Islet precursor cell (in vitro differentiated cells): ENCODE data around the gene ELMOD3.
A peak's percentile ranks its signal among the peaks of the same experiment; 100 is the strongest.
"Not testable (repeated sequence)": the region's sequence is repeated elsewhere in the genome, so short reads cannot be mapped to it uniquely, and the experiment has no call there.

ENCODE experiments used
- DNase-seq: peaks from one replicate; pipeline ENCODE4 v3.0.0-alpha.2; 2018

ELMOD3 gene

GRCh38 chr2:85354286-85355072 is at the start of gene ELMOD3, which contains the start of gene RETSAT:
ELMOD3 (plus strand) TSS chr2:85354769; CDS start chr2:85357199, 2,430 bp downstream.
RETSAT (minus strand) TSS chr2:85354528; CDS start chr2:85354507, 21 bp downstream.
- peak; percentile 99 for DNase-seq

GRCh38 chr2:85307527-85307897 is 47.1 kb upstream of the ELMOD3 start:
- no peak for DNase-seq

- no peak for DNase-seq
These were observed 46.4 kb upstream of the ELMOD3 start for GRCh38 chr2:85308201-85308600.

- DNase-seq = peak; percentile 57
These were observed 45.5 kb upstream of the ELMOD3 start for GRCh38 chr2:85308896-85309555.

GRCh38 chr2:85309699-85310321 is 44.8 kb upstream of the ELMOD3 start:
- no peak for DNase-seq

- no peak for DNase-seq
These were observed 44.2 kb upstream of the ELMOD3 start for GRCh38 chr2:85310330-85310729.

- no peak for DNase-seq
These were observed 42.2 kb upstream of the ELMOD3 start for GRCh38 chr2:85312404-85312803.

- no peak for DNase-seq
These were observed 39.7 kb upstream of the ELMOD3 start for GRCh38 chr2:85314884-85315242.

GRCh38 chr2:85315921-85316320 is 38.6 kb upstream of the ELMOD3 start:
- not testable (repeated sequence) for DNase-seq

- no peak for DNase-seq
These were observed 36.1 kb upstream of the ELMOD3 start for GRCh38 chr2:85318222-85319074.

- no peak for DNase-seq
These were observed 34.8 kb upstream of the ELMOD3 start for GRCh38 chr2:85319796-85320195.

- no peak for DNase-seq
These were observed 31.1 kb upstream of the ELMOD3 start for GRCh38 chr2:85323351-85323987.

- DNase-seq = not testable (repeated sequence)
These were observed 30.6 kb upstream of the ELMOD3 start for GRCh38 chr2:85323988-85324367.

- no peak for DNase-seq
These were observed 29.7 kb upstream of the ELMOD3 start for GRCh38 chr2:85324639-85325465.

- no peak for DNase-seq
These were observed 29.1 kb upstream of the ELMOD3 start for GRCh38 chr2:85325466-85325811.

- DNase-seq = no peak
These were observed 28.0 kb upstream of the ELMOD3 start for GRCh38 chr2:85326406-85327159.

GRCh38 chr2:85327160-85327821 is 27.3 kb upstream of the ELMOD3 start:
- peak; percentile 70 for DNase-seq

- peak; percentile 94 for DNase-seq
These were observed 26.5 kb upstream of the ELMOD3 start, which contains the start of gene TGOLN2 for GRCh38 chr2:85327822-85328617. TGOLN2 (minus strand) TSS chr2:85327989; CDS start chr2:85327962, 27 bp downstream.

GRCh38 chr2:85329181-85329651 is 25.4 kb upstream of the ELMOD3 start:
- no peak for DNase-seq
